Measurements from ENCODE around the gene CNOT1.
"Not testable (repeated sequence)": the region's sequence is repeated elsewhere in the genome, so short reads cannot be mapped to it uniquely, and the experiment has no call there.

Gene CNOT1

DNA sequence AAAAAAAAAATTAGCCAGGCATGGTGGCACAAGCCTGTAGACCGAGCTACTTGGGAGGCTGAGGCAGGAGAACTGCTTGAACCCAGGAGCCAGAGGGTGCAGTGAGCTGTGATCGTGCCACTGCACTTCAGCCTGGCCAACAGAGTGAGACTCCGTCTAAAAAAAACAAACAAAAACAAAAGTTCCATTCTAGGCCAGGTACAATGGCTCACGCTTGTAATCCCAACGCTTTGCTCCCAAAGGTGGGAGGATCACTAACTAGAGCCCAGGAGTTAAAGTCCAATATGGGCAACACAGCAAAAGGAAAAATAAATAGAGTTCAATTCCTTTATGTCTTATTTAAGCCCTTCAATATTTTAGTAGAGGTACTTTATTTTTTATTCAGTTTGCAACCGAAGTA lies 47.5 kb downstream of the CNOT1 start:
- no peak for DNase-seq (ENCODE audit: low read depth in 2 of 2)

GRCh38 chr16:58579587-58579986 lies 50.0 kb downstream of the CNOT1 start:
- DNase-seq (ENCODE audit: low read depth in 2 of 2), result no peak

GRCh38 chr16:58578642-58579041 lies 51.0 kb downstream of the CNOT1 start:
- DNase-seq (ENCODE audit: low read depth in 2 of 2), result no peak

DNA sequence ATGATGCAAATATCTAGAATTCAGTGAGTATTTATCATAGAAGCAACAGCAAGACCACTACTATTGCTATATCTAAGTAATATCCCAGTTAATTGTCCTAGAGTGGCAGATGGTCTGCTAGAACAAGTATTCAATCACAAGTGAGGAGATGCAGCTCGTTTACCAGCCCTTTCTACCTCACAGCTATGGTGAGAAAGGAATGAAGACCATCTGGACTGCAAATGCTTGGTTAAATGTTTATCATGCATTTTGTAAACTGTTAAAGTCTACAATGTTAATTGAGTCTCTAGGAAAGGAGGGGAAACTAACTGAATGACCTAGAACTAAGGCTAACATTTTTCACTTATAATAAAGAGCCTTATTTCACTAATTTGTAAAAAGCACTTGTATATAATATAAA lies 52.5 kb downstream of the CNOT1 start:
- DNase-seq (ENCODE audit: low read depth in 2 of 2), result no peak

DNA sequence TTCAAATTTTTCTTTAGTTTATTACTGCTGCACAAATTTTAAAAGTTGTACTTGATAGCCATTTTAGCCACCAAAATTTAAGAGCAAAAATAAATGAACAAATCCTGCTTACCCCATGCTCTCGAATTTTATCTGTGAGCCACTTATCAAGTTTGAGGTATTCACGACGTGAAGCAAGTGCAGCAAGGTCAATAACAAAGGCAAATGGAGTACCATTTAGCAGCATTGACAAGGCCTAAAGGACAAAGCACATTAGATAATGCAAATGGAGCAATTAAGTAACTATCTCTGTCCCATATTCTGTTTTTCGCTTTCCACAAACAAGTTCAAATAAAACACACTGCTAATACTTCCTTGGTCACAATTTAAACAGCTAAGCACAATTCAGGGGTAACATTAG lies 54.7 kb downstream of the CNOT1 start:
- DNase-seq (ENCODE audit: low read depth in 2 of 2), result no peak

- DNase-seq (ENCODE audit: low read depth in 2 of 2), result not testable (repeated sequence)
Observed at GRCh38 chr16:58565697-58566096, 63.9 kb downstream of the CNOT1 start.

DNA sequence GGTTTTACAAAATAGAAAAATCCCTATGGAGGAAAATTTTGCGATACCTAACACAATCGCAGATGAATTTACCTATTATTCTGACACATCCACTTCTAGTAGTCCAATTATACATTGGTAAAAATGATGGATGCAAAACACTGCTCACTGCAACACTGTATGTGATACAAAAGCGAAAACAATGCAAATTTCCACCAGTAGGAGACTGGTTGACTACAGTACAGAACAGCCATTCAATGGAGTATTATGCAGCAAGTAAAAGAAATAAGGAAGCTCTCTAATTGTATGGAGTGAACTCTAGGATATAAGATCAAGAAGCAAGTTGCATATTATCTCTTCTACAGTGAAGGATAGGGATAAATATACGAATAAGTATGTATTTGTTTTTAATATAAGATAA lies 65.9 kb downstream of the CNOT1 start:
- DNase-seq (ENCODE audit: low read depth in 2 of 2), result no peak

DNA sequence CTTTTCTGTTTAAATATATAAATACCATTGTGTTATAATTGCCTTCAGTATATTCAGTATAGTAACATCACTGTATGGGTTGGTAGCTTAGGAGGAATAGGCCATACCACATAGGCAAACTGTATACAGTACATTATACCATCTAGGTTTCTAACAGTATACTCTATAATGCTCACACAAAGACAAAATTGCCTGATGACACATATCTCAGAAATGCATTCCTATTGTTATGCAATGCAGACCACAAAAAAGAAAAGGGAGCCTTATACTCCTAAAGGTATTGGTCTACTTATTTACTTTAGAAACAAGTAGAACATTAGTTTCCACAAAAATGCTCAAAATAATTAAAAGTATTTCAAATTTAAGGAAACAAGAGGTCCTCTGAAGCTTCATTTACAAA lies 66.4 kb downstream of the CNOT1 start:
- DNase-seq (ENCODE audit: low read depth in 2 of 2), result no peak

- no peak for DNase-seq (ENCODE audit: low read depth in 2 of 2)
Observed at GRCh38 chr16:58556678-58557077, 72.9 kb downstream of the CNOT1 start.

DNA sequence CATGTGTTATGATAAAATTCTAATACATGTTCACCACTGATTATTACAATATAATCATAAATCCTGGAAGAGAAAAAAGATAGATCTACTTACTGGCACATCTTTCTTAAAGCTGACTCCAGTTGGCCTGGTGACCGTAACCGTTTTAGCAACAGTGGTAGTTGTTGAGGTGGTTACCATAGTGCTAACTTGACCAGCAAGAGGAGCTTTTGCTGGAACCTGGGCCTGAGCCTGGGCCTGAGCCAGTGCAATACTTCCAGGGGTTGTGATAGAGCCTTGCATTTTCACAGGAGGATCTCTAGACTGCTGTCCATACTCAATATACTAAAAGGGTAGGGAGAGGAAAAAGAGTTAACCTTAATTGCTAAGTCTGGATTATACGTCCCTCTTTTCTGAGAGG lies 78.1 kb downstream of the CNOT1 start:
- DNase-seq (ENCODE audit: low read depth in 2 of 2), result no peak

DNA sequence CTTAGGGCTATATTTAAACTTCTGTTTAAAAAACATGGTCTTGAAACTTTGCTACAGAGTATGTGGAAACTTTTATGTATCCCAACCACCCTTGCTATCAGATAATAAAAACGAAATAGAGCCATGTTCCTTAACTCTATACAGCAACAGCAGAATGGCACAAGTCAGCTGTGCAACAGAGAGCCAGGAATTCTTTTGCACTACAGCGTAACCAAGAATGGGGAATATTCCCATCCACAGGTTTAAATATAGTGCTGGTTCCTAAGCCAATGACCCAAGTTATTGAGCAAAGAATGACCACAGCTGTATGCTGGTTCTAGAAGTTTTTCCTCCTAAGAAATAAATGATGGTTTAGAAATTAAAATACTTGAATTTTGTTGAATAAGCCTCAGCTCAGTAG lies 81.2 kb downstream of the CNOT1 start:
- no peak for DNase-seq (ENCODE audit: low read depth in 2 of 2)

DNA sequence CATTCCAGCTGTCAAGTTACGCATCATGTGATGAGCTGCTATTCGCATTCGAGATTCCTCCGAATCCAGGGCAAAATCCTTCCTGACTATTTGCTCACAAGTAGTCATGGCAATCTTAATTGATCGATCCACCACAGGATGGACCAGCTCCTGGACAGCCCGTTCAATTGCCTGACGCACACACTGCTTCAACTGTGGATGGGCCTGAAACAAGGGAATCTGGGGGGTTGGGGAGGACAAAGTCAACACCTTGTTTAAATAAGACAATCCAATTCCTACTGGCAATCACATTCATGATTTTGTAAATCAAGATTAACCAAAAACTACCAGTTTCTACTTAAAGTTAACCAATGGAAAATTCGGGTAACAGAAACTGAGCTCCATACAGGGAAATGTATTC lies 85.9 kb downstream of the CNOT1 start:
- no peak for DNase-seq (ENCODE audit: low read depth in 2 of 2)

- no peak for DNase-seq (ENCODE audit: low read depth in 2 of 2)
Observed at GRCh38 chr16:58542291-58542690, 87.3 kb downstream of the CNOT1 start.

- DNase-seq (ENCODE audit: low read depth in 2 of 2), result no peak
Observed at GRCh38 chr16:58541711-58542110, 87.9 kb downstream of the CNOT1 start.

DNA sequence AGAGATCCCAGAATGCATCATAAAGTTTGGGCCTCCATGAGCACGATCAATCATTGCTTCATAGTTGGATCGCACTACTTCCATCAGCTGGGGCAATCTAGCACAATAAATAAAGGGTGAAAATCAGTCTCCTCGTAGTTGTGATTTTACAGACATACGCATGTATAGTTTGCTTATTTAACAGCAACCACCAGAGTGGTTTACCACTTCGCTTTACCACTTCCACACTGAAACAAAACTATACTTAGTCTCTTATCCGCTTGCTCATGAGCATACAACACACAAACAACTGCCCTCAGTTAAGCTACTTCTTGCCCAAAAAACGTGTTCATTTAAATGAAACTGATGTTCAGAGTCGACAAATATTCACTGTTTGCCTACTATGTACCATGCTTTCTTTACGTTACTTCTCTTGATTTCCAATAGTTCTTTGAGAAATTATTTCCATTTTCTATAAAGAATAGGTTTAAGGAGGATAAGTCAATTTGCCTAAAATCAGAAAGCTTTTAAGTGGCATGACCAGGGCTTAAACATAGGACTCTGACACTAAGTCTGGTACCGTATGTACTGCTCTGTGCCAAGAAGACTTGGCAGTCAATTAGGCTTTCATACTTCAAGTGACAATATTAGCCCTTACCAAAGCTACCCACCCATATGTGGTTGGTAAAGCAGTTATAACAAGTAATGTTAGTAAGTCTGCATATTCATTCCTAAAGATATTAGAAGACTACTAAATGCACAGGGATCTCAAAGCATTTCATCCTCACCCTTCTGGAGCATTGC lies 92.3 kb downstream of the CNOT1 start:
- no peak for DNase-seq (ENCODE audit: low read depth in 2 of 2)

GRCh38 chr16:58536278-58536677 lies 93.3 kb downstream of the CNOT1 start:
- no peak for DNase-seq (ENCODE audit: low read depth in 2 of 2)

DNA sequence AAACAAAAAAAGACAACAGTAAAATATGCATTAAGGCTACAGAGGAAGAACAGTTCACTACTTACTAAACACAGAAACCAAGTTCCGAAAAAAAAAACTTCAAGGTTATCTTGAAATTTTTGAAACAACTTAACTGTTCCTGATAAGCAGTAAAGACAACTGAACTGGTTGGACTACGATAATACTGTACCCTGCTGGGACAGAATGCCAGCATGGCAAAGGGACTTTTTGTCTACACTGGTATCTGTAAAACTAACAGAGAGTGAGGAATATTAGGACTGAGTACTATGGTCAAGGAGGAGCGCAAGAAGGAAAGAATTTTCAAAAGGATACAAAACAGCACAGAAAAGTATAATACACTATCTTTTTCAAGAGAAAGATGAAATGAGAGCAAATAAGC lies 94.5 kb downstream of the CNOT1 start:
- no peak for DNase-seq (ENCODE audit: low read depth in 2 of 2)

- DNase-seq (ENCODE audit: low read depth in 2 of 2), result no peak
Observed at GRCh38 chr16:58533751-58534470, 95.7 kb downstream of the CNOT1 start.

DNA sequence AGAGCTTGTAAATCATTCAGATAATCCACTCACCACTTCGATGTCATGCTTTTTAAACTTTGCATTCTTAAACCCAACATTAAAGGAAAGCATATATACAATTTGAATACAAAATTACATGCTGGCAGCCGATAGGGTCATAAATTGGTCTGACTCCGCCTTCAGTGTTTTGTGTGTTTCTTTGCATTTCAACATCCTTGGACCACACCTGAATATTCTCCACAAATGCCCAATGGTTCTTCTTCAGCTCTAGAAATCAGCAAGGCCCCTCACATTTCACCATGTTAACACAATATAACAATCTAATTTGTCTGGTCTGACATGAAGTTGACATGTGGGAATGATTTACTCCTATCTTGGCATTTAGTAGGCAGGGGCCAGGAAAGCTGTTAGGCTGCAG lies 97.2 kb downstream of the CNOT1 start:
- DNase-seq (ENCODE audit: low read depth in 2 of 2), result no peak

DNA sequence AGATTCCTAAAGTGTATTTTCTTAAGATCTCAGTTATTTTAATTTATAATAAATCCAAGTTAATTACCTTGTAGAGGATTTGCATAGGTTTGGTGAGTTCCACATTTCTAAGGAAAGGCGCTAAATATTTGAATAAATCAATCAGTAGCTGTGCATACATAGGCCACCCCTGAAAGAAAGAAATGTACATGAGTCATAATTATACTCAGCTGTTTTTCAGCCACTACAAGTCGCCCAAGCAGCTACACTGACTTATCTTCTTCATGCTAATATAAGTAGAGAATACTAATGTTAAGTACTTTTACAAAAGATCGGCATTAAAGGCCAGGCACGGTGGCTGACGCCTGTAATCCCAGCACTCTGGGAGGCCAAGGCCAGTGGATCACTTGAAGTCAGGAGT lies 99.4 kb downstream of the CNOT1 start:
- no peak for DNase-seq (ENCODE audit: low read depth in 2 of 2)

GRCh38 chr16:58519707-58520106 lies 109.9 kb downstream of the CNOT1 start:
- no peak for DNase-seq (ENCODE audit: low read depth in 2 of 2)

DNA sequence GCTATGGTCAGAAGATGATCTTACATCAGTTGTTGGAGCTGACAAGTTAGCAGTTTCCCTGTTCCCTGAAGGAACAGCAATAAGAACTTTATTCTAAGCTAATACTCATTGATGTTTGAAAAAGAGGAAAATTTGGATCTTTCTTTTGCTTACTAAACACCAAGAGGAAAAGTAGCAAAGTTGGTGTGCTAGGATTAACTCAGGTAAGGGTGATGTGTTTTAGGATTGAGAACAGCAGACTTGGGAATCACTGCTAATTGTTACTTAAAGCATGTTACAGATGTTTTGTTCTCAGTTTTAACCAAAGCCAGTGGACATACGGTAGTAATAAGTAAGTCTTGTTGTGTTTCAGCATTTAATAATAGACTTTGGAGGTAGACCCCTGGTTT lies 110.7 kb downstream of the CNOT1 start:
- no peak for DNase-seq (ENCODE audit: low read depth in 2 of 2)

Data from stimulated activated CD4-positive, alpha-beta T cell treated with anti-CD3 and anti-CD28 coated beads, Interleukin-15, amount 100 ng/mL, for 48 hours (primary cell).